K562 (cell line): Measurements from ENCODE around the gene NELL1.

Experiments
- ATF2 ChIP-seq: sonication (generic); formaldehyde crosslinking; IDR thresholded peaks from 2 replicates; pipeline ENCODE4 v1.8.1; 2022; ENCODE audit warnings: missing genetic modification reagents
- BACH1 ChIP-seq: fragments of 200-800 bp; sonication (Bioruptor generic); IDR thresholded peaks from 2 replicates; pipeline ENCODE4 v1.6.1; 2016; ENCODE audit warnings: missing genetic modification characterization, missing compliant biosample characterization
- GABPA ChIP-seq: fragments of 200-800 bp; sonication (Bioruptor generic); conservative IDR thresholded peaks from 2 replicates; pipeline ENCODE4 v1.6.1; 2016; ENCODE audit warnings: low read depth, missing genetic modification characterization, missing compliant biosample characterization
- MTA2 ChIP-seq: fragments of 450-650 bp; IDR thresholded peaks from 2 replicates; pipeline ENCODE4 v1.6.1; 2016; ENCODE audit warnings: low read depth
- NRF1 ChIP-seq, 2 experiments: fragments of 450-650 bp; IDR thresholded peaks in 1 of 2; conservative IDR thresholded peaks in 1 of 2; 2 replicates each; pipeline ENCODE4 v1.6.1; 2014; ENCODE audit warnings: mild to moderate bottlenecking in 2 of 2
- POLR2A ChIP-seq: fragments of 450-650 bp; conservative IDR thresholded peaks from 2 replicates; pipeline ENCODE4 v1.6.1; 2016
- POLR2AphosphoS5 ChIP-seq: IDR thresholded peaks from 2 replicates; pipeline ENCODE4 v1.6.1; 2011; ENCODE audit warnings: mild to moderate bottlenecking, low read depth, low read length, moderate library complexity; ENCODE audit not compliant: control insufficient read depth, insufficient read depth
- TF ChIP-seq, protein P1 (sequence below), 3 experiments: IDR thresholded peaks in 2 of 3; conservative IDR thresholded peaks in 1 of 3; 2 replicates each; pipeline ENCODE4 v1.5.1; 2011 to 2012; ENCODE audit warnings: low read length in 3 of 3, mild to moderate bottlenecking in 3 of 3, control low read depth in 2 of 3, improper control_type of control experiment in 1 of 3, inconsistent platforms in 1 of 3, low read depth in 1 of 3, mixed read lengths in 1 of 3, moderate library complexity in 1 of 3; ENCODE audit not compliant: insufficient read depth in 2 of 3

GRCh38 chr11:21038801-21039200, 369.4 kb downstream of the NELL1 start:
- TF ChIP-seq ATF2 (CRISPR knock-in tag): no peak
- TF ChIP-seq POLR2A: no peak
- TF ChIP-seq, protein P1, sequence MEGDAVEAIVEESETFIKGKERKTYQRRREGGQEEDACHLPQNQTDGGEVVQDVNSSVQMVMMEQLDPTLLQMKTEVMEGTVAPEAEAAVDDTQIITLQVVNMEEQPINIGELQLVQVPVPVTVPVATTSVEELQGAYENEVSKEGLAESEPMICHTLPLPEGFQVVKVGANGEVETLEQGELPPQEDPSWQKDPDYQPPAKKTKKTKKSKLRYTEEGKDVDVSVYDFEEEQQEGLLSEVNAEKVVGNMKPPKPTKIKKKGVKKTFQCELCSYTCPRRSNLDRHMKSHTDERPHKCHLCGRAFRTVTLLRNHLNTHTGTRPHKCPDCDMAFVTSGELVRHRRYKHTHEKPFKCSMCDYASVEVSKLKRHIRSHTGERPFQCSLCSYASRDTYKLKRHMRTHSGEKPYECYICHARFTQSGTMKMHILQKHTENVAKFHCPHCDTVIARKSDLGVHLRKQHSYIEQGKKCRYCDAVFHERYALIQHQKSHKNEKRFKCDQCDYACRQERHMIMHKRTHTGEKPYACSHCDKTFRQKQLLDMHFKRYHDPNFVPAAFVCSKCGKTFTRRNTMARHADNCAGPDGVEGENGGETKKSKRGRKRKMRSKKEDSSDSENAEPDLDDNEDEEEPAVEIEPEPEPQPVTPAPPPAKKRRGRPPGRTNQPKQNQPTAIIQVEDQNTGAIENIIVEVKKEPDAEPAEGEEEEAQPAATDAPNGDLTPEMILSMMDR (IDR thresholded peaks at IDR 0.05 in 2 of 3, conservative IDR thresholded peaks at IDR 0.05 in 1 of 3; ENCODE audit: insufficient read depth in 2 of 3, low read depth in 1 of 3, low read length in 3 of 3): no peak
- TF ChIP-seq GABPA (tag): no peak
- TF ChIP-seq NRF1 (conservative IDR thresholded peaks at IDR 0.05 in 1 of 2, IDR thresholded peaks at IDR 0.05 in 1 of 2): no peak
- TF ChIP-seq MTA2: no peak
- TF ChIP-seq BACH1 (tag): no peak
- TF ChIP-seq POLR2AphosphoS5: no peak
